H9 (cell line): ENCODE data around the gene ZSWIM5. TPM values are rescaled to one million over a fixed set of nuclear protein-coding genes. Genes with fewer than 3 reads are reported as not detected.

ENCODE experiments used
- DNase-seq: peaks from one replicate; pipeline ENCODE4 v3.0.0-alpha.2; 2017
- H2AFZ ChIP-seq: one replicate; pipeline ENCODE4 v1.6.1; 2013; ENCODE audit warnings: mild to moderate bottlenecking, low read length, control low read depth, moderate library complexity
- H2AK5ac ChIP-seq: 2 replicates; pipeline ENCODE4 v1.6.1; 2013; ENCODE audit warnings: low read length, control low read depth, mixed read lengths; ENCODE audit not compliant: insufficient read length
- H2BK120ac ChIP-seq: one replicate; pipeline ENCODE4 v1.6.1; 2013; ENCODE audit warnings: low read depth, mild to moderate bottlenecking, low read length, control low read depth, inconsistent platforms; ENCODE audit not compliant: poor library complexity, severe bottlenecking
- H2BK12ac ChIP-seq: 2 replicates; pipeline ENCODE4 v1.6.1; 2013; ENCODE audit warnings: low read length, control low read depth, mixed read lengths, low read depth; ENCODE audit not compliant: insufficient read length
- H2BK15ac ChIP-seq: 2 replicates; pipeline ENCODE4 v1.6.1; 2013; ENCODE audit warnings: low read depth, low read length, control low read depth
- H2BK20ac ChIP-seq: one replicate; pipeline ENCODE4 v1.6.1; 2013; ENCODE audit warnings: low read depth, mild to moderate bottlenecking, low read length, control low read depth, inconsistent platforms; ENCODE audit not compliant: poor library complexity, severe bottlenecking
- H2BK5ac ChIP-seq: 2 replicates; pipeline ENCODE4 v1.6.1; 2013; ENCODE audit warnings: low read length, control low read depth, mixed read lengths; ENCODE audit not compliant: insufficient read length
- H3K14ac ChIP-seq: 2 replicates; pipeline ENCODE4 v1.6.1; 2013; ENCODE audit warnings: low read length, control low read depth; ENCODE audit not compliant: insufficient read depth
- H3K18ac ChIP-seq: 2 replicates; pipeline ENCODE4 v1.6.1; 2013; ENCODE audit warnings: low read depth, mild to moderate bottlenecking, mixed read lengths, low read length, control low read depth; ENCODE audit not compliant: insufficient read length
- H3K23ac ChIP-seq: 2 replicates; pipeline ENCODE4 v1.6.1; 2013; ENCODE audit warnings: low read length, control low read depth, mixed read lengths, low read depth; ENCODE audit not compliant: insufficient read length
- H3K23me2 ChIP-seq: 2 replicates; pipeline ENCODE4 v1.6.1; 2013; ENCODE audit warnings: low read depth, mild to moderate bottlenecking, mixed read lengths, low read length, control low read depth; ENCODE audit not compliant: insufficient read length, poor library complexity, severe bottlenecking
- H3K27ac ChIP-seq: 2 replicates; pipeline ENCODE4 v1.5.1; 2013; ENCODE audit warnings: low read length, control low read depth, mixed read lengths, low read depth; ENCODE audit not compliant: insufficient read length
- H3K27me3 ChIP-seq: 2 replicates; pipeline ENCODE4 v1.6.1; 2013; ENCODE audit warnings: low read length, control low read depth, inconsistent platforms; ENCODE audit not compliant: insufficient read depth
- H3K4ac ChIP-seq: 2 replicates; pipeline ENCODE4 v1.6.1; 2013; ENCODE audit warnings: low read depth, mild to moderate bottlenecking, control low read depth, inconsistent platforms, low read length, moderate library complexity
- H3K4me1 ChIP-seq: 2 replicates; pipeline ENCODE4 v1.6.1; 2013; ENCODE audit warnings: low read length, control low read depth, inconsistent platforms; ENCODE audit not compliant: insufficient read depth
- H3K4me2 ChIP-seq: 2 replicates; pipeline ENCODE4 v1.6.1; 2013; ENCODE audit warnings: low read length, control low read depth, mixed read lengths; ENCODE audit not compliant: insufficient read length, insufficient read depth
- H3K56ac ChIP-seq: 2 replicates; pipeline ENCODE4 v1.6.1; 2013; ENCODE audit warnings: low read depth, mild to moderate bottlenecking, mixed read lengths, low read length, control low read depth; ENCODE audit not compliant: insufficient read length
- H3K79me1 ChIP-seq: 2 replicates; pipeline ENCODE4 v1.6.1; 2013; ENCODE audit warnings: low read depth, mild to moderate bottlenecking, moderate library complexity, low read length, control low read depth, inconsistent platforms; ENCODE audit not compliant: insufficient read depth, poor library complexity, severe bottlenecking
- H3K79me2 ChIP-seq: 2 replicates; pipeline ENCODE4 v1.6.1; 2013; ENCODE audit warnings: low read length, control low read depth, inconsistent platforms; ENCODE audit not compliant: insufficient read depth
- H3K9ac ChIP-seq: 2 replicates; pipeline ENCODE4 v1.6.1; 2013; ENCODE audit warnings: low read length, control low read depth, mixed read lengths; ENCODE audit not compliant: insufficient read length; ENCODE audit errors: extremely low read depth
- H3K9me3 ChIP-seq: one replicate; pipeline ENCODE4 v1.6.1; 2013; ENCODE audit warnings: low read depth, low read length, inconsistent platforms; ENCODE audit not compliant: control insufficient read depth
- H3T11ph ChIP-seq: one replicate; pipeline ENCODE4 v1.6.1; 2013; ENCODE audit warnings: mild to moderate bottlenecking, low read length, control low read depth, inconsistent platforms
- H4K20me1 ChIP-seq: one replicate; pipeline ENCODE4 v1.6.1; 2013; ENCODE audit not compliant: control insufficient read depth, insufficient read length, insufficient read depth
- H4K5ac ChIP-seq: 2 replicates; pipeline ENCODE4 v1.6.1; 2013; ENCODE audit warnings: low read depth, mild to moderate bottlenecking, mixed read lengths, low read length, control low read depth; ENCODE audit not compliant: insufficient read length
- H4K8ac ChIP-seq: replicated peaks from 2 replicates; pipeline ENCODE4 v1.6.1; 2013; ENCODE audit warnings: low read length, control low read depth, mixed read lengths, low read depth; ENCODE audit not compliant: insufficient read length
- H4K91ac ChIP-seq: 2 replicates; pipeline ENCODE4 v1.6.1; 2013; ENCODE audit warnings: low read depth, mild to moderate bottlenecking, moderate library complexity, mixed read lengths, low read length, control low read depth; ENCODE audit not compliant: insufficient read length
- H3K27ac Mint-ChIP-seq, 3 experiments: 2 replicates in 2 of 3; 3 replicates in 1 of 3; pipeline ENCODE4 v1.8.0; 2020 to 2021; ENCODE audit warnings: mixed read lengths in 3 of 3, mild to moderate bottlenecking in 1 of 3, moderate library complexity in 1 of 3
- H3K27me3 Mint-ChIP-seq: 2 replicates; pipeline ENCODE4 v1.8.0; 2021; ENCODE audit warnings: low read depth, mild to moderate bottlenecking, moderate library complexity, mixed read lengths
- H3K36me3 Mint-ChIP-seq, 3 experiments: 2 replicates in 2 of 3; 3 replicates in 1 of 3; pipeline ENCODE4 v1.8.0; 2020 to 2021; ENCODE audit warnings: low read depth in 3 of 3, mixed read lengths in 3 of 3; ENCODE audit not compliant: insufficient read depth in 1 of 3
- H3K4me1 Mint-ChIP-seq, 2 experiments: 2 replicates each; pipeline ENCODE4 v1.8.0; 2020; ENCODE audit warnings: mixed read lengths in 2 of 2
- H3K4me3 Mint-ChIP-seq, 2 experiments: 2 replicates in 1 of 2; 3 replicates in 1 of 2; pipeline ENCODE4 v1.8.0; 2020 to 2021; ENCODE audit warnings: mild to moderate bottlenecking in 2 of 2, mixed read lengths in 2 of 2, moderate library complexity in 1 of 2
- H3K9me3 Mint-ChIP-seq, 2 experiments: 2 replicates in 1 of 2; 3 replicates in 1 of 2; pipeline ENCODE4 v1.8.0; 2020; ENCODE audit warnings: mild to moderate bottlenecking in 2 of 2, mixed read lengths in 2 of 2, moderate library complexity in 1 of 2
- WGBS: extraction: QIAGEN DNeasy Blood & Tissue Kit; methylation state at CpG from one replicate; pipeline ENCODE4 v1.1.7; 2013; ENCODE audit warnings: missing lambda C conversion rate, low lambda C conversion rate, mixed read lengths; ENCODE audit not compliant: insufficient read length; ENCODE audit errors: extremely low coverage; 5-methylcytosine and 5-hydroxymethylcytosine counted together
- total RNA-seq: library from RNA; stranded (reverse); gene quantifications from 2 replicates; pipeline ENCODE4 v1.2.1, GENCODE V29; 2021
- TF ChIP-seq, protein P1 (sequence below): fragments of 200-600 bp; sonication (generic); conservative IDR thresholded peaks from 3 replicates; pipeline ENCODE4 v1.8.0; 2021; ENCODE audit warnings: antibody characterized with exemption, mild to moderate bottlenecking

The ZSWIM5 gene
- total RNA-seq, 1 experiment from 2014 or later: 3.5 TPM

DNA sequence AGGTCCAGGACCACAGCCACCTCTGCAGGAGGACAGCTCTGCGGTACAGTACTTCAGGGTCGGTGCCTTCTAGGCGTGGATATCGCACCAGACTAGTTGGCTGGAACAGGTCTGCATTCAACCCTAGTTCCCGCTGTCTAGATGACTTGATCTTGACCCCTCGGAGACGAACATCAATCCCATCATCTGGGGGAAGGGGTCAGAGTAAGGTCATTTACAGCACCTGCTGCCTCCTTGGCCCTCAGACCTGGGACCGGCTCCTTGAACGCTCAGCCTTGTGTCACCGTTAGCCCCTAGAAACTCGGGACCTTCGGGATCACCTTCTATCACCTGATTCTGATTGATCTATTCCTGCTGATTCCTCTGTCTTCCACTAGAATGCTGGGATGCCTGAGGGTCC lies 197.9 kb downstream of the ZSWIM5 start:
- H2BK120ac ChIP-seq: no peak overlapping the region
- no peak overlapping the region for H2BK20ac ChIP-seq
- H3K4me1 ChIP-seq: peaks cover 7% of the 10 kb centered on the region
- no peak overlapping the region for H4K5ac ChIP-seq
- no peak overlapping the region for H4K91ac ChIP-seq
- no peak overlapping the region for H2AK5ac ChIP-seq
- H3K23ac ChIP-seq: no peak overlapping the region
- no peak overlapping the region for H3K4me2 ChIP-seq
- no peak overlapping the region for H4K8ac ChIP-seq
- H3K27ac ChIP-seq: no peak overlapping the region
- H3K79me1 ChIP-seq: no peaks in the 10 kb centered on the region
- H4K20me1 ChIP-seq: no peaks in the 10 kb centered on the region
- no peak for DNase-seq
- Mint-ChIP-seq H3K27me3 (no peaks in the 10 kb centered on the region; the same call in 1 of the 2 replicates), H3K4me1 (peaks cover 22 to 25% of the 10 kb centered on the region in 2 experiments), H3K36me3 (peaks cover 1 to 61% (median 36%) of the 10 kb centered on the region in 3 experiments; a peak in 6 of 7 replicates), H3K9me3 (no peaks in the 10 kb centered on the region), H3K4me3 (no peak overlapping the region), H3K27ac (no peak overlapping the region)
- no peaks in the 10 kb centered on the region for H3K79me2 ChIP-seq
- no peak overlapping the region for H2BK5ac ChIP-seq
- H3K9ac ChIP-seq: no peak overlapping the region
- no peaks in the 10 kb centered on the region for H3K27me3 ChIP-seq
- no peak overlapping the region for H3K18ac ChIP-seq
- no peak overlapping the region for H3T11ph ChIP-seq
- H3K23me2 ChIP-seq: peaks cover 19% of the 10 kb centered on the region
- TF ChIP-seq, protein P1, sequence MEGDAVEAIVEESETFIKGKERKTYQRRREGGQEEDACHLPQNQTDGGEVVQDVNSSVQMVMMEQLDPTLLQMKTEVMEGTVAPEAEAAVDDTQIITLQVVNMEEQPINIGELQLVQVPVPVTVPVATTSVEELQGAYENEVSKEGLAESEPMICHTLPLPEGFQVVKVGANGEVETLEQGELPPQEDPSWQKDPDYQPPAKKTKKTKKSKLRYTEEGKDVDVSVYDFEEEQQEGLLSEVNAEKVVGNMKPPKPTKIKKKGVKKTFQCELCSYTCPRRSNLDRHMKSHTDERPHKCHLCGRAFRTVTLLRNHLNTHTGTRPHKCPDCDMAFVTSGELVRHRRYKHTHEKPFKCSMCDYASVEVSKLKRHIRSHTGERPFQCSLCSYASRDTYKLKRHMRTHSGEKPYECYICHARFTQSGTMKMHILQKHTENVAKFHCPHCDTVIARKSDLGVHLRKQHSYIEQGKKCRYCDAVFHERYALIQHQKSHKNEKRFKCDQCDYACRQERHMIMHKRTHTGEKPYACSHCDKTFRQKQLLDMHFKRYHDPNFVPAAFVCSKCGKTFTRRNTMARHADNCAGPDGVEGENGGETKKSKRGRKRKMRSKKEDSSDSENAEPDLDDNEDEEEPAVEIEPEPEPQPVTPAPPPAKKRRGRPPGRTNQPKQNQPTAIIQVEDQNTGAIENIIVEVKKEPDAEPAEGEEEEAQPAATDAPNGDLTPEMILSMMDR: no peak
- H3K56ac ChIP-seq: no peak overlapping the region
- no peaks in the 10 kb centered on the region for H3K9me3 ChIP-seq
- WGBS: no CpG with 5 or more reads among the region's 12 CpGs
- H3K14ac ChIP-seq: no peak overlapping the region
- H3K4ac ChIP-seq: no peak overlapping the region
- no peak overlapping the region for H2BK12ac ChIP-seq
- H2AFZ ChIP-seq: no peak overlapping the region
- H2BK15ac ChIP-seq: no peak overlapping the region
